ENCODE data around the gene ZBTB38.

The ZBTB38 gene

DNA sequence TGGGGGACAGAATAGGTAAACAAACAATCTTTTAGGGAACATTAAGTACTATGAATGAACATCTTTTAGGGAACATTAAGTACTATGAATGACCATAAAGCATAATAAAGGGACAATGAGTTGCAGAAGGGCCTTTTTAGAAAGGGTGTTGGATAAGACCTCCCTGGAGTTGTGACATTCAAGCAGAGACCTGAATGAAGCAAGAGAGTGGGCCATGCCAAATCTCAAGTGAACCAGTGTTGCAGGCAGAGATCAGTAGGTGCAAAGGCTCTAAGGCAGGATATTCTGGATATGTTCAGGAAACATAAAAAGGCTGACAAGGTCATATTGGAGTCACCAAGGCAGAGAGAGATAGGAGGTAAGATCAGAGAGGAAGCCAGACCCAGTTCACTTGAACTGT, 29.4 kb upstream of the ZBTB38 start:
- Histone ChIP-seq H2AFZ (ENCODE audit: low read length, unreplicated experiment) (no peak overlapping the region), H3K79me2 (ENCODE audit: control insufficient read depth, insufficient read depth, low read length, unreplicated experiment) (no peaks in the 10 kb centered on the region), H3K36me3 (ENCODE audit: insufficient read depth, low read length) (no peaks in the 10 kb centered on the region), H3K27me3 (ENCODE audit: insufficient read depth, low read length) (no peaks in the 10 kb centered on the region), H3K27ac (ENCODE audit: low read depth, low read length) (no peak overlapping the region; the same call in 1 of the 2 replicates), H3K4me3 (ENCODE audit: low read depth, low read length) (no peak overlapping the region), H3K4me1 (ENCODE audit: control insufficient read depth, insufficient read depth, low read length, unreplicated experiment) (peaks cover 28% of the 10 kb centered on the region)

DNA sequence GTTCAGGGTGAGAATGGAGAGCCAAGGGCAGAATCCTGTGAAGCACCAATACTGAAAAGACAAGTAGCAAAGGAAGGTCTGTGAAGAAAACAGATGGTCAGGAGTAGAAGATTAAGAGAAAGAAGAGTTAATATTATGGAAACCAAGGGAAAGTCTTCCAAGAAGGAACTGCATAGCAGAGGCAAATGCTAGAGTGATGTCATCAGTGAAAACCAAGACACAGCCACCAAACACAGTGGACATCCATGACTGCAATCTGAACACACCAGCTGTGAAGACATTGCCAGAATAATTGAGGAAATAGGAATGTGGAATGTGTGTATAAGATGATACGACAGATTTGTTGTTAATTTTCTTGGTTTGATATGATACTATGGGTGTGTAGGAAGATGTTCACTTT, 26.8 kb upstream of the ZBTB38 start:
- no peaks in the 10 kb centered on the region for H3K36me3 ChIP-seq (ENCODE audit: insufficient read depth, low read length)
- H3K4me3 ChIP-seq (ENCODE audit: low read depth, low read length) = no peak overlapping the region
- no peaks in the 10 kb centered on the region for H3K79me2 ChIP-seq (ENCODE audit: control insufficient read depth, insufficient read depth, low read length, unreplicated experiment)
- H3K4me1 ChIP-seq (ENCODE audit: control insufficient read depth, insufficient read depth, low read length, unreplicated experiment) = peaks cover 12% of the 10 kb centered on the region
- H3K27me3 ChIP-seq (ENCODE audit: insufficient read depth, low read length) = no peaks in the 10 kb centered on the region
- no peak overlapping the region for H3K27ac ChIP-seq (ENCODE audit: low read depth, low read length)
- no peak overlapping the region for H2AFZ ChIP-seq (ENCODE audit: low read length, unreplicated experiment)

DNA sequence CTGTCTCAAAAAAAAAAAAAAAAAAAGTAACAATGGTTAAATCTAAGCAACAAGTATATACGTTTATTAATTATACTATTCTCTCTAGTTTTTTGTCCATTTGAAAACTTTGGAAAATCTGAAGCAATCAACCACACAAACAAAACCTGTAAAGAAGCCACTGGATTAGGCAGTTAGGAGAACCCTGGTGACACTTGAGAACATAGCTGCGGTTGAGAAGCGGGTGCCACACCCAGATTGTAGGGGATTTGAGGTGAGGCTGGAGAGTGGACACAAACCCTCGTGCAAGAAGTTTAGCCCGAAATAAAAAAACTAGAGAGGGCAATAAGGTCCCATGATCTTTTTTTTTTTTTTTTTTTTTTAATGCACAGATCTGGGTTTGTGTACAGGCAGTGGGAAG, 25.9 kb upstream of the ZBTB38 start:
- no peaks in the 10 kb centered on the region for H3K36me3 ChIP-seq (ENCODE audit: insufficient read depth, low read length)
- H3K27me3 ChIP-seq (ENCODE audit: insufficient read depth, low read length) = no peaks in the 10 kb centered on the region
- no peak overlapping the region for H3K27ac ChIP-seq (ENCODE audit: low read depth, low read length)
- H3K4me3 ChIP-seq (ENCODE audit: low read depth, low read length) = no peak overlapping the region
- H2AFZ ChIP-seq (ENCODE audit: low read length, unreplicated experiment) = no peak overlapping the region
- H3K79me2 ChIP-seq (ENCODE audit: control insufficient read depth, insufficient read depth, low read length, unreplicated experiment) = no peaks in the 10 kb centered on the region
- peaks cover 3% of the 10 kb centered on the region for H3K4me1 ChIP-seq (ENCODE audit: control insufficient read depth, insufficient read depth, low read length, unreplicated experiment)

DNA sequence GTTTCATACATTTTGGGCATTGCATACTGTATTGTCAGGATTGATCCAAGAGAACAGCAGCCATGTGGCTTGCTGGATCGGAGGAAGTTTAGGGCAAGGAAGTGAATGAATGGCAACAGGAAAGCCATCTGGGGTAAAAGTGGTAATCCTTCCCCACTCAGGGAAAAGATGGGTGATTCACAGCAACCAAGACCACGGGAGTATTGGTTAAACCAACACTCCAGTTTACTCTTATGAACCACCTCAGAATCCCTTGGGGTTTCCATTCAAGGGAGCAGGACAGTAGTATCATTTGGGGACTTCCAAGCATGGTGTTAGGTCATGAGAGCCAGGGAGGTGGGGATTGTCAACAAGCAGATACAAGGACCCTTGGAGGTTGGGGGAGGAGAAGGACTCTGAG, 25.2 kb upstream of the ZBTB38 start:
- Histone ChIP-seq H2AFZ (ENCODE audit: low read length, unreplicated experiment) (no peak overlapping the region), H3K27ac (ENCODE audit: low read depth, low read length) (no peak overlapping the region), H3K27me3 (ENCODE audit: insufficient read depth, low read length) (no peaks in the 10 kb centered on the region), H3K36me3 (ENCODE audit: insufficient read depth, low read length) (no peaks in the 10 kb centered on the region), H3K4me1 (ENCODE audit: control insufficient read depth, insufficient read depth, low read length, unreplicated experiment) (peaks cover under 1% of the 10 kb centered on the region), H3K4me3 (ENCODE audit: low read depth, low read length) (no peak overlapping the region), H3K79me2 (ENCODE audit: control insufficient read depth, insufficient read depth, low read length, unreplicated experiment) (no peaks in the 10 kb centered on the region)

DNA sequence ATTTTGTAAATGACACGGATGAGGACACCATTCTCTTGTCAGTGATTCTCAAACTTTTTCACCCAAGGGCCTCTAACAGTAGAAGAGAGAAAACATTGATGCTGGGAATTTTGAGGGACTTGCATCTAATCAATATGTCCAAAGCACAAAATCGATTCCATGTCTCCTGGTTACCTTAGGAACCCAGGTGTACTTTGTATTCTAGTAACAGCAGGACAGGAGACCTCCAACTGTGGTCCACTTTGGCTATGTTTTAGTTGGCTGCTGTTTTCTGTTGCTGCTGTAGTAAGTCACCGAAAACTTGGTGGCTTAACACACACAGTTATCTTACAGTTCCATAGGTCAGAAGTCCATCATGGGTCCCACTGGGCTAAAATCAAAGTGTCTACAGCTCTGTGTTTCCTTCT, 24.4 kb upstream of the ZBTB38 start:
- no peak overlapping the region for H3K27ac ChIP-seq (ENCODE audit: low read depth, low read length)
- H3K4me3 ChIP-seq (ENCODE audit: low read depth, low read length) = no peak overlapping the region
- H2AFZ ChIP-seq (ENCODE audit: low read length, unreplicated experiment) = no peak overlapping the region
- H3K36me3 ChIP-seq (ENCODE audit: insufficient read depth, low read length) = no peaks in the 10 kb centered on the region
- peaks cover 8% of the 10 kb centered on the region for H3K4me1 ChIP-seq (ENCODE audit: control insufficient read depth, insufficient read depth, low read length, unreplicated experiment)
- no peaks in the 10 kb centered on the region for H3K79me2 ChIP-seq (ENCODE audit: control insufficient read depth, insufficient read depth, low read length, unreplicated experiment)
- no peaks in the 10 kb centered on the region for H3K27me3 ChIP-seq (ENCODE audit: insufficient read depth, low read length)

DNA sequence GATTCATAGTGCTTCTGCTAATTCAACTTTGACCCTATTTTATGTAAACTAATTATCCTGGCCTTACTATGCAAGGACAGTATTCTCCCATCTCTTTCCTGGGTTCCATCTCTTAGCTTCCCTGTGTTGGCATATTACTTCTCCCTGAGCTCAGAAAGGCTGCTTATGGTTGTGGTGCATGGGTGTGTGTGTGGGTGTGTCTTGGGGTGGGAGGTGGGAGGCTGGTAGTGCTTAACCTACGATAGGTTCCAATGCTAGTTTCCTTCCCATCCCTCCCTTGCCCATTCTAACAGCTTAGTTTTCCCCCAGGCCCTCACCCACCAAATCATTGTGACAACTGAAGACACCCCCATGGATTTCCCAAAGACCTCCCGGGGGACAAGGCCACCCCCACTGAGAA, 22.8 kb upstream of the ZBTB38 start:
- Histone ChIP-seq H3K4me1 (ENCODE audit: control insufficient read depth, insufficient read depth, low read length, unreplicated experiment) (peaks cover 14% of the 10 kb centered on the region), H2AFZ (ENCODE audit: low read length, unreplicated experiment) (no peak overlapping the region)

DNA sequence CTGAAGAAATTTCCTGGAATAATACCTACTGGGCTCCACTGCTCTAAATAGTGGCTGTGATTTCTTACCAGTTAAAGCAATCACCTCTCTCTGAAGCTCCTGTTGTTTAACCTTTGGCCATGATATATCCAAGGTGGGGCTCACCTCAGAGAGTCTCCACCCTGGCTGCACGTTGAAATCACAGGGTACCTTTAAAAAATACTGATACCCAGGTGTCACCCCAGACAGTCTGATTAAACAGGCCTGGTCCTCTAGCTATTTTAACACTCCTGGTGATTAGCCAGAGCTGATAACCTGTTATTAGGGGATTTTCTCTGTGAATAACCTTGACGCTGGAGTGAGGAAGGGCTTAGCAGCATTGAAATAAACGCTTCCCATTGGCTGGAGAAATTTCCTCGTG, 22.3 kb upstream of the ZBTB38 start:
- Histone ChIP-seq H3K36me3 (ENCODE audit: insufficient read depth, low read length) (no peaks in the 10 kb centered on the region), H2AFZ (ENCODE audit: low read length, unreplicated experiment) (no peak overlapping the region), H3K4me1 (ENCODE audit: control insufficient read depth, insufficient read depth, low read length, unreplicated experiment) (peaks cover 14% of the 10 kb centered on the region), H3K27ac (ENCODE audit: low read depth, low read length) (no peak overlapping the region), H3K27me3 (ENCODE audit: insufficient read depth, low read length) (no peaks in the 10 kb centered on the region), H3K79me2 (ENCODE audit: control insufficient read depth, insufficient read depth, low read length, unreplicated experiment) (no peaks in the 10 kb centered on the region), H3K4me3 (ENCODE audit: low read depth, low read length) (no peak overlapping the region)

More for the DNA sequence above, 22.8 kb upstream of the ZBTB38 start:
- H3K79me2 ChIP-seq (ENCODE audit: control insufficient read depth, insufficient read depth, low read length, unreplicated experiment) = no peaks in the 10 kb centered on the region
- H3K27me3 ChIP-seq (ENCODE audit: insufficient read depth, low read length) = no peaks in the 10 kb centered on the region
- H3K36me3 ChIP-seq (ENCODE audit: insufficient read depth, low read length) = no peaks in the 10 kb centered on the region
- no peak overlapping the region for H3K4me3 ChIP-seq (ENCODE audit: low read depth, low read length)
- H3K27ac ChIP-seq (ENCODE audit: low read depth, low read length) = no peak overlapping the region

DNA sequence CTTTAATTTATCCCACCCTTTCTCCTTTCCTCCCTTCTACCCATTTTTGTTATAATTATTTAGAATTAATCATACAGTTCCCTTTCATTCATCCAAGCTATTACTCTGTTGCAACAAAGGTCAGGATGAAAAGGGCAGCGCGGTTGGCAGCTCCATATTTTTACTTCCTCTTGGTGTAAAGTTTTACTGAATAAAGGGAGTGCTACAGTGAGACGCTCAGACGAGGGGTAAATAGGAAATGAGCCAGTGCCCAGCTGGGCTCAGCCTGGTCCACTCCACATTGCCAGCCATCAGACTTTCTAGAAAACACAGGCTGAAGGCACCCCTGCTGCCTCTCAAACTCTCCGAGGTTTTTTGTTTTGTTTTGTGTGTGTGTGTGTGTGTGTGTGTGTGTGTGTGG, 21.9 kb upstream of the ZBTB38 start:
- Histone ChIP-seq H2AFZ (ENCODE audit: low read length, unreplicated experiment) (no peak overlapping the region), H3K27ac (ENCODE audit: low read depth, low read length) (no peak overlapping the region), H3K4me1 (ENCODE audit: control insufficient read depth, insufficient read depth, low read length, unreplicated experiment) (peaks cover 14% of the 10 kb centered on the region)

DNA sequence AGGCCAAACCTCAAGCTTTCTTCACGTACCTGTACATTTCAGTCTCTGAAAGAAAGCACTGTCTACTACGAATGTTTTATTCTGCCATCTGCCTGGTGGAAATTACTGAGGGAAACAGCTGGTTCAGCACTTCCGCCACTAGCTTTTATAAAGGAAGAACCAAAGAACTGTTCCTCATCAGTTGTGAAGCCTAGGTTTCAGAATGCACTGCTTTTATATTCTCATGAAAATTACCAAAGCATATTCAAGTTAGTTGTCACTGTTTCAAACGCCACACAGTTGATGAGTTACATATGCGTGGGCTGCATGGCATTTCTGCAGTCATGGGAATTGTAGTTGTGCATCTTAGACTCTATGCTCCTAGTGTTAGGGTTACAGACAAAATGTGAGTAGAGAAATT, 21.5 kb upstream of the ZBTB38 start:
- Histone ChIP-seq H3K4me3 (ENCODE audit: low read depth, low read length) (no peak overlapping the region), H3K27ac (ENCODE audit: low read depth, low read length) (no peak overlapping the region), H3K79me2 (ENCODE audit: control insufficient read depth, insufficient read depth, low read length, unreplicated experiment) (no peaks in the 10 kb centered on the region), H2AFZ (ENCODE audit: low read length, unreplicated experiment) (no peak overlapping the region), H3K36me3 (ENCODE audit: insufficient read depth, low read length) (no peaks in the 10 kb centered on the region), H3K27me3 (ENCODE audit: insufficient read depth, low read length) (no peaks in the 10 kb centered on the region), H3K4me1 (ENCODE audit: control insufficient read depth, insufficient read depth, low read length, unreplicated experiment) (peaks cover 14% of the 10 kb centered on the region)

More for the DNA sequence above, 21.9 kb upstream of the ZBTB38 start:
- Histone ChIP-seq H3K27me3 (ENCODE audit: insufficient read depth, low read length) (no peaks in the 10 kb centered on the region), H3K4me3 (ENCODE audit: low read depth, low read length) (no peak overlapping the region), H3K36me3 (ENCODE audit: insufficient read depth, low read length) (no peaks in the 10 kb centered on the region), H3K79me2 (ENCODE audit: control insufficient read depth, insufficient read depth, low read length, unreplicated experiment) (no peaks in the 10 kb centered on the region)

DNA sequence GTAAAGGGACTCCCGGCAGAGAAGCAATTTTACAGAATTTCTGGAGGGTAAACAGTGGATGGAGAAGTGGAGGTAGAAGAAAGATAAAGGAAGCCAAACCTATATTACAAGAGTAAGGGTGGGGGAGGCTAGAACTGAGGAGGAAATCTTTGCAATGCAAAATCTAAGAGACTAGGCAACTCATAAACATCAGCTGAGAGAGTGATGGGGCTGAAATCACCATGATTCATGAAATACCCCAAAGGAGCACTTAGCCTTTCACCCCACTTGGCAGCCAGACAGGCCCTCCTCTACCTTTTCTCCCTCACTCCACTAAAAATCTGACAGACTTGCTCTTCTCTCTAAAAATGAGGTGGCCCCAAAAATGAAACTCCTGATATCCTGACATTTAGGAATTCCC, 19.5 kb upstream of the ZBTB38 start:
- H3K27me3 ChIP-seq (ENCODE audit: insufficient read depth, low read length) = no peaks in the 10 kb centered on the region
- H3K4me3 ChIP-seq (ENCODE audit: low read depth, low read length) = no peak overlapping the region
- no peaks in the 10 kb centered on the region for H3K36me3 ChIP-seq (ENCODE audit: insufficient read depth, low read length)
- peak overlapping the region; percentile 18 for H2AFZ ChIP-seq (ENCODE audit: low read length, unreplicated experiment)
- no peaks in the 10 kb centered on the region for H3K79me2 ChIP-seq (ENCODE audit: control insufficient read depth, insufficient read depth, low read length, unreplicated experiment)
- H3K27ac ChIP-seq (ENCODE audit: low read depth, low read length) = peak overlapping the region; percentile 23; the same call in 1 of the 2 replicates
- H3K4me1 ChIP-seq (ENCODE audit: control insufficient read depth, insufficient read depth, low read length, unreplicated experiment) = peaks cover 14% of the 10 kb centered on the region

DNA sequence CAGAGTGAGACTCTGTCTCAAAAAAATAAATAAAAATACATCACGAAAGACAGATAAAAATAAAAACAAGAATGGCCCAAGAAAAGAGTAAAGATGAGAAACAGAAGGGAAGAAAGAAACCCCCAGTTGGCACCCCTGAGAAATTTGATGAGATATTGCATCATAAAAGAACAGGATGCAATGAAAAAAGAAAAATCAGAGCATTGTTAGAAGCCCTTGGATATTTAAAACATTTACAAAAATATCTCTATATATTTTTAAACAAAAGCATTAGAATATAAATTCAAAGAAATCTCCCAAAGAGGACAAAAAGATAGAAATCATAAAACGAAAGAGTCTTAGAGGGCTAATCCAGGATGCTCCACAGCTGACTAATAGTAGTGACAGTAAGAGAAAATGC, 18.6 kb upstream of the ZBTB38 start:
- Histone ChIP-seq H3K79me2 (ENCODE audit: control insufficient read depth, insufficient read depth, low read length, unreplicated experiment) (no peaks in the 10 kb centered on the region), H3K4me1 (ENCODE audit: control insufficient read depth, insufficient read depth, low read length, unreplicated experiment) (peaks cover 14% of the 10 kb centered on the region), H3K36me3 (ENCODE audit: insufficient read depth, low read length) (no peaks in the 10 kb centered on the region), H3K4me3 (ENCODE audit: low read depth, low read length) (no peak overlapping the region), H3K27me3 (ENCODE audit: insufficient read depth, low read length) (no peaks in the 10 kb centered on the region), H3K27ac (ENCODE audit: low read depth, low read length) (no peak overlapping the region), H2AFZ (ENCODE audit: low read length, unreplicated experiment) (no peak overlapping the region)

Data from ACC112 (cell line).